ENCODE results near the gene P2RX5. TPM values are rescaled to one million over a fixed set of nuclear protein-coding genes. Genes with fewer than 3 reads are reported as not detected.

Gene P2RX5
- total RNA-seq, 2 experiments from 2014 or later: 45.2 to 47.4 TPM

DNA sequence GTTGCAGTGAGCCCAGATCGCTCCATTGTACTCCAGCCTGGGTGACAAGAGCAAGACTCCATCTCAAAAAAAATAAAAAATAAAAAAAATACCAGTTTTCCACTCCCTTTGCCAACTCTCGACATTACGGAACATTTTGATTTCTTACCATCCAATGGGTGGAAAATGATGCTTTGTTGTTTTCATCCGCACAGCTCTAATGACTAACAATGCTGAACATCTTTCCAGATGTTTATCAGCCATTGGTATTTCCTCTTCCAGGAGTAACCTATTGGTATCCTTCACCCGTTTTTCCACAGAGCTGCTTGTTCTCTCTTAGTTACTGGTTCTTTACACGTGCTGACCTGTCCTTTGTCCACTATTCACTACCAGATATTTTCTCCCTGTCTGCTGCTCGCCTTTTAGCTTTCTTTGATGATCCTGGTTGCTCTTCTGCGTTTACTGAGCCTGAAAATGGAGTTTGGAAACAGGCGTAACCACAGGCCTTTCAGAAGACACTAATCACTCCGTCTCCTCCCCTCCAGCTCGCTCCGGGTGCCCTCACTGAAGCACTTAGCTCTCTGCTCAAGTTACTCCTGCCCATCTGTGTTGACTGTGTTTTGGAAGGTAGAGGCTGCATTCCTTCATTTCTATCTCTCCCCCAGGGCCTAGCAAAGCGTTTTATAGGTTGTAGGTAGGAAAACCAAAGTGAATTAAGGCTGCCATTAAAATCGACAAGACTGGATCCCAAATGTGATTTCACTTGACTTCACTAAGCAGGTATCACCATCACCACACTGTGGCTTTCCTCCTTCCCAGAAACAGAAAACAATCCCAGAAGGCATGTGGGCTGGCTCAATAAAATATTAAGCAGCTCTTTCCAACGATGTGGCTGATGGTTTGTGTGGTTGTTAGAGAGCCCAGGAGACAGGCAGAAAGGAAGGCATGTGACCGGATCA lies 68.9 kb downstream of the P2RX5 start:
- H3K4me1 Mint-ChIP-seq (ENCODE audit: low read depth): no peaks in the 10 kb centered on the region
- no peak overlapping the region for H3K4me3 Mint-ChIP-seq
- intact Hi-C loops (cut with micrococcal nuclease): no loop called here
- no peak for DNase-seq
- no peaks in the 10 kb centered on the region for H3K27me3 Mint-ChIP-seq (ENCODE audit: low read depth)
- H3K9me3 Mint-ChIP-seq: no peaks in the 10 kb centered on the region
- peaks cover 12% of the 10 kb centered on the region for H3K36me3 Mint-ChIP-seq (ENCODE audit: low read depth)
- CTCF ChIA-PET: interaction anchor here (0.6 to 1.4 kb wide), 3 partner anchors 15 to 562 kb away, joined by 3 to 5 read pairs (median 4); no protein-coding TSS in a partner anchor
- H3K27ac Mint-ChIP-seq: no peak overlapping the region

Other genes starting within 250 kb of the P2RX5 start
- gene SPATA22, start 224.3 kb downstream of the P2RX5 start, total RNA-seq: not detected
- under 1 TPM in 1 of 2 experiments, not detected in 1; 0.29 TPM for gene ASPA, start 220.2 kb downstream of the P2RX5 start, total RNA-seq
- gene TRPV3, start 138.3 kb downstream of the P2RX5 start, total RNA-seq: under 1 TPM; 0.72 to 0.77 TPM
- 1 to 10 TPM in 1 of 2 experiments, under 1 TPM in 1; 0.96 to 1.0 TPM for gene TRPV1, start 86.7 kb downstream of the P2RX5 start, total RNA-seq
- gene SHPK, start 59.9 kb downstream of the P2RX5 start, total RNA-seq: 1 to 10 TPM; 6.9 to 7.5 TPM
- 1 to 10 TPM; 4.5 TPM for gene CTNS, start 59.4 kb downstream of the P2RX5 start, total RNA-seq
- gene TAX1BP3, start 27.6 kb downstream of the P2RX5 start, total RNA-seq: 10 to 100 TPM; 17.7 to 19.3 TPM
- gene EMC6, start 27.3 kb downstream of the P2RX5 start, total RNA-seq: 10 to 100 TPM; 41.8 to 44.0 TPM
- 10 to 100 TPM; 20.5 to 21.8 TPM for gene HASPIN, start 27.7 kb upstream of the P2RX5 start, total RNA-seq
- 10 to 100 TPM; 31.7 to 32.4 TPM for gene ITGAE, start 105.0 kb upstream of the P2RX5 start, total RNA-seq
- 10 to 100 TPM; 33.9 to 40.4 TPM for gene NCBP3, start 150.1 kb upstream of the P2RX5 start, total RNA-seq
- gene CAMKK1, start 196.9 kb upstream of the P2RX5 start, total RNA-seq: 1 to 10 TPM; 2.4 to 2.7 TPM
- gene P2RX1, start 220.3 kb upstream of the P2RX5 start, total RNA-seq: under 1 TPM; 0.10 to 0.17 TPM